Smooth muscle cell (in vitro differentiated cells): Measurements from ENCODE around the gene KDM4B. TPM values are rescaled to one million over a fixed set of nuclear protein-coding genes. Genes with fewer than 3 reads are reported as not detected.

Experiments used
- DNase-seq: peaks from one replicate; lab custom pipeline; 2025; ENCODE audit not compliant: unreplicated experiment; lab: John Stamatoyannopoulos, UW
- H2AFZ ChIP-seq: fragments of 200-600 bp; sonication (generic); 2 replicates; pipeline ENCODE4 v1.6.0; 2016; ENCODE audit warnings: antibody characterized with exemption, low read depth, mild to moderate bottlenecking
- H3F3A ChIP-seq: fragments of 200-600 bp; sonication (generic); 2 replicates; pipeline ENCODE4 v1.6.0; 2017; ENCODE audit warnings: antibody characterized with exemption, low read depth
- H3K27ac ChIP-seq: fragments of 200-600 bp; sonication (generic); 2 replicates; pipeline ENCODE4 v1.5.1; 2016; ENCODE audit warnings: low read depth, mild to moderate bottlenecking
- H3K27me3 ChIP-seq: fragments of 200-600 bp; sonication (generic); 2 replicates; pipeline ENCODE4 v1.6.1; 2016; ENCODE audit warnings: low read depth, mild to moderate bottlenecking
- H3K36me3 ChIP-seq: fragments of 200-600 bp; sonication (generic); 2 replicates; pipeline ENCODE4 v1.5.1; 2016; ENCODE audit warnings: low read depth
- H3K4me1 ChIP-seq: fragments of 200-600 bp; sonication (generic); 2 replicates; pipeline ENCODE4 v1.5.1; 2016; ENCODE audit warnings: low read depth
- H3K4me2 ChIP-seq: fragments of 200-600 bp; sonication (generic); 2 replicates; pipeline ENCODE4 v1.6.0; 2016; ENCODE audit warnings: mild to moderate bottlenecking
- H3K4me3 ChIP-seq: fragments of 200-600 bp; sonication (generic); 2 replicates; pipeline ENCODE4 v1.5.1; 2016; ENCODE audit warnings: mild to moderate bottlenecking
- H3K79me2 ChIP-seq: fragments of 200-600 bp; sonication (generic); 2 replicates; pipeline ENCODE4 v1.6.0; 2016; ENCODE audit warnings: low read depth, mild to moderate bottlenecking
- H3K9ac ChIP-seq: fragments of 200-600 bp; sonication (generic); 2 replicates; pipeline ENCODE4 v1.6.0; 2016; ENCODE audit warnings: low read depth
- H3K9me3 ChIP-seq: fragments of 200-600 bp; sonication (generic); replicated peaks from 2 replicates; pipeline ENCODE4 v1.5.1; 2016; ENCODE audit warnings: low read depth
- H4K20me1 ChIP-seq: fragments of 200-600 bp; sonication (generic); 2 replicates; pipeline ENCODE4 v1.6.0; 2016; ENCODE audit warnings: low read depth
- CTCF ChIP-seq: fragments of 200-600 bp; sonication (generic); IDR thresholded peaks from 2 replicates; pipeline ENCODE4 v1.5.1; 2017; ENCODE audit warnings: borderline replicate concordance, mild to moderate bottlenecking, antibody characterized with exemption; ENCODE audit not compliant: insufficient read depth, poor library complexity, severe bottlenecking
- WGBS: methylation state at CpG from one replicate; pipeline ENCODE4 v1.1.7; 2016; ENCODE audit warnings: low lambda C conversion rate; 5-methylcytosine and 5-hydroxymethylcytosine counted together
- polyA plus RNA-seq: library from polyadenylated mRNA; unstranded; fragments of >200 nt; fragmentation: Nextera tagmentation; extraction: Ambion mirVana; gene quantifications from 2 replicates; pipeline ENCODE4 v1.2.1, GENCODE V29; 2016
- total RNA-seq: library from RNA; depleted of rRNA; stranded (reverse); fragments of >200 nt; gene quantifications from 2 replicates; pipeline ENCODE4 v1.2.3, GENCODE V29; 2014

The KDM4B gene
- total and polyA plus RNA-seq, 2 experiments from 2014 or later, result 27.9 to 32.3 TPM

DNA sequence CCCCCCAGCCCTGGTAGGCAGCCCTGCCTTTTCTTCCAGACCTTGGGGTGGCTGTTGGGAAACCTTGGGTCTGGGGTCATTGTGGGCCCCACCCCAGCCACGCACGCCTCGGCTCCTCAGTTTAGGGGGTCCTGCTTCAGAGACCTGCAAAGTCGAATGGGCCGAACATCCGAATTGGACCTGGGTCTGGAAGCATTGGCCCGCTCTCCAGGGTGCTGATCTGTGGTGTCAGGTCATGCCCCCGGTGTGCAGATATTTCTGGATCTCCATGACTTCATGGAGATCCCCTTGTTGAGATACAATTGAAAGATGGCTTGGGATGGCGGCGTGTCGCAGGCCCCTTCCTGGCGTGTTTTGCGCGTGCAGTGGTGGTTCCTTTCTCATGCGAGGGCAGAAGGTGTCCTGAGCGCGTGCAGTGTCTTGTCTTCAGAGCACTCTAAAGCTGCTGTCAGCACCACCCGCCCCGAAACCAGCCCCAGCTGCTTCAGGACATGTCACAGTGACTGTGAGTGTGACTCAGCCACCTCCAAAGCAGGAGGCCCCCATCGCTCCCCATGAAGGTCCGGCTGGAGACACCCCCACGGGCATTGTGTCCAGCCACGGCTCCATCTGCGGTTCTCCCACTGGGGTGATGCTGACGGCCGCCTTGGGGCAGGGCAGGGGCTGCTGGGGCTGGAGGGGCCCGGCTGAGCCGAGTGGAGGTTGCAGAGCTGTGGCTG lies 112.7 kb downstream of the KDM4B start:
- H3K9ac ChIP-seq, result no peak overlapping the region
- H3K27ac ChIP-seq, result no peak overlapping the region
- 89% methylated on average over 26 of the region's 28 CpGs for WGBS
- H3K9me3 ChIP-seq, result no peaks in the 10 kb centered on the region
- no peak overlapping the region for H2AFZ ChIP-seq
- no peaks in the 10 kb centered on the region for H3F3A ChIP-seq
- H3K79me2 ChIP-seq, result no peaks in the 10 kb centered on the region
- H3K4me3 ChIP-seq, result no peak overlapping the region
- H3K36me3 ChIP-seq, result peaks cover 4% of the 10 kb centered on the region
- no peaks in the 10 kb centered on the region for H3K4me1 ChIP-seq
- H4K20me1 ChIP-seq, result peaks cover 97% of the 10 kb centered on the region
- no peak for TF ChIP-seq CTCF
- no peaks in the 10 kb centered on the region for H3K27me3 ChIP-seq
- H3K4me2 ChIP-seq, result no peak overlapping the region
- no peak for DNase-seq

DNA sequence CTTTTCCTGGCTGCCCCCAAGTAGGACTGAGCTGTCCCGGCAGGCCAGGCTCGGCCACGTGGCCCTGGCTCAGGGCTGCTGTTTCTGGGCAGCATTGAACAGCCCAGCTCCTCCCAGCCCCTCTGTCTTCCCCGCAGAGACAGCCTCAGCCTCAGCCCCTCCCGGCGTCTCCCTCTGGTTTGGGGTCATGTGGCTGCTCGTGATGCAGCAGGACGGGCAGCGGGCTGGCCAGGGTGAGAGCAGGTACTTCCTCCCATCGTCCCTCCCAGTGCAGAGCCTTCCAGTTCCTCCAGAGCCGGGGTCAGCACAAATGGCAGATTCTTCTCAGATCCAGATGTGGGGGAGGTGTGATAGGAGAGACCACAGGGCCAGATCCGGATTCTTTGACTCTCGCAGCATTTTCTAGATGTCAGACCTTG lies 114.6 kb downstream of the KDM4B start:
- peaks cover under 1% of the 10 kb centered on the region for H3F3A ChIP-seq
- no peak overlapping the region for H3K4me3 ChIP-seq
- H3K79me2 ChIP-seq, result no peaks in the 10 kb centered on the region
- no peak overlapping the region for H2AFZ ChIP-seq
- H3K36me3 ChIP-seq, result peaks cover 4% of the 10 kb centered on the region
- peak; percentile 23 for DNase-seq
- no peak for TF ChIP-seq CTCF
- no peaks in the 10 kb centered on the region for H3K27me3 ChIP-seq
- no peak overlapping the region for H3K9ac ChIP-seq
- WGBS, result 42% methylated on average over 13 of the region's 13 CpGs
- H3K4me1 ChIP-seq, result no peaks in the 10 kb centered on the region
- peak overlapping the region; percentile 26 for H3K4me2 ChIP-seq
- no peaks in the 10 kb centered on the region for H3K9me3 ChIP-seq
- peak overlapping the region; percentile 60 for H3K27ac ChIP-seq
- peaks cover 97% of the 10 kb centered on the region for H4K20me1 ChIP-seq

GRCh38 chr19:5085566-5085965 lies 116.7 kb downstream of the KDM4B start:
- Histone ChIP-seq H2AFZ (no peak overlapping the region), H3K9me3 (no peaks in the 10 kb centered on the region), H3K4me2 (no peak overlapping the region), H3K27ac (no peak overlapping the region), H4K20me1 (peaks cover 94% of the 10 kb centered on the region), H3F3A (peaks cover 8% of the 10 kb centered on the region), H3K27me3 (no peaks in the 10 kb centered on the region), H3K4me1 (peaks cover under 1% of the 10 kb centered on the region), H3K9ac (no peak overlapping the region), H3K79me2 (no peaks in the 10 kb centered on the region), H3K36me3 (no peaks in the 10 kb centered on the region), H3K4me3 (no peak overlapping the region)
- WGBS, result 97% methylated on average over 19 of the region's 20 CpGs
- TF ChIP-seq CTCF, result no peak
- DNase-seq, result no peak

- Histone ChIP-seq H3K27ac (no peak overlapping the region), H3K4me3 (no peak overlapping the region), H3K9ac (no peak overlapping the region), H3K4me2 (no peak overlapping the region), H3K9me3 (no peaks in the 10 kb centered on the region), H3K79me2 (no peaks in the 10 kb centered on the region), H2AFZ (no peak overlapping the region), H3K36me3 (no peaks in the 10 kb centered on the region), H4K20me1 (peaks cover 94% of the 10 kb centered on the region), H3K4me1 (peaks cover 7% of the 10 kb centered on the region), H3K27me3 (no peaks in the 10 kb centered on the region), H3F3A (peaks cover 8% of the 10 kb centered on the region)
- no peak for DNase-seq
- no peak for TF ChIP-seq CTCF
- WGBS, result 96% methylated on average over 14 of the region's 19 CpGs
These were observed 117.3 kb downstream of the KDM4B start for GRCh38 chr19:5086230-5086629.
